GM18511 (cell line): ENCODE data around the gene FLRT2.

ENCODE experiments used
- ATAC-seq: cut with Tn5 transposase; IDR thresholded peaks from one replicate; pipeline ENCODE4 v1.9.1; 2021; ENCODE audit warnings: mild to moderate bottlenecking, moderate library complexity; ENCODE audit not compliant: unreplicated experiment

The FLRT2 gene

DNA sequence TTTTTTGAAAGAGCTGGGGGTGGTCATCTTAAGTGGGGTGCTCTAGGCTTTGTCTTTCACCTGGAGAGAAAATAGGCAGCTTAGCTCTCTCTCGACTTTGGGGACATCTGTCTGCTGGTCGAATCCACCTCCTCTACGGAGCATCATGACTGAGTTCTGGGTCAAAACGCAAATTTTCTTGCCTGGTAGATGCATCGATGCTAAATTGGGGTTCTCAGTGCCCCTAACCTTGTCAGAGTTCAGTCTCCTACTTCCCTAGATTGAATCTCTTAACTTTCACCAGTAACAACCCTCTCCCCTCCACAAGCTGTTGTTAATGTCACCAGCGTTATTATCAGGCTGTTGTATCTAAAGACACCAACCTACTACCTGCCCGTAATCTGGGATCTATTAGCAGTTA, 682 bp downstream of the FLRT2 start:
- ATAC-seq: no peak

DNA sequence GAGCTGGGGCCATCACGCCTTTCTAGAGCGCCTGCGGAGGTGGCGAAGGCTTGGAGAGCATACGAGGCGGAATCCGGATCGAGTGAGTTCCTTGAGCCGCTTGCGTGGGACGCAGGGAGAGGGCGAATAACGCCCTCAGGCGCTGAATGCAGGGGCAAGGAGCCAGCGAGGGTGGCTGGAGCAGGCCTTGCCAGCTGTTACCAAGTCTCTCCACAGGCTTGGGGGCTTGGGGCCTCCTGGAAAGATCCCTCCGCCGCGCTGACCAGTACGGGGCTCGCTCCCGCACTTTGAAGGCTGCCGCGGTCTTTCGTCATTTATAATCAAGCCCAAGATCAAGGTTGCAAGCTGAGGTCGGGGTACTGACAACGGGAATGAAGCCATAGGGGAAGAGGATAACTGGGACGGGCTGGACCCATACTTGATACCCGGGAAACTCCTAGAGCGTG, 1.2 kb downstream of the FLRT2 start:
- no peak for ATAC-seq

DNA sequence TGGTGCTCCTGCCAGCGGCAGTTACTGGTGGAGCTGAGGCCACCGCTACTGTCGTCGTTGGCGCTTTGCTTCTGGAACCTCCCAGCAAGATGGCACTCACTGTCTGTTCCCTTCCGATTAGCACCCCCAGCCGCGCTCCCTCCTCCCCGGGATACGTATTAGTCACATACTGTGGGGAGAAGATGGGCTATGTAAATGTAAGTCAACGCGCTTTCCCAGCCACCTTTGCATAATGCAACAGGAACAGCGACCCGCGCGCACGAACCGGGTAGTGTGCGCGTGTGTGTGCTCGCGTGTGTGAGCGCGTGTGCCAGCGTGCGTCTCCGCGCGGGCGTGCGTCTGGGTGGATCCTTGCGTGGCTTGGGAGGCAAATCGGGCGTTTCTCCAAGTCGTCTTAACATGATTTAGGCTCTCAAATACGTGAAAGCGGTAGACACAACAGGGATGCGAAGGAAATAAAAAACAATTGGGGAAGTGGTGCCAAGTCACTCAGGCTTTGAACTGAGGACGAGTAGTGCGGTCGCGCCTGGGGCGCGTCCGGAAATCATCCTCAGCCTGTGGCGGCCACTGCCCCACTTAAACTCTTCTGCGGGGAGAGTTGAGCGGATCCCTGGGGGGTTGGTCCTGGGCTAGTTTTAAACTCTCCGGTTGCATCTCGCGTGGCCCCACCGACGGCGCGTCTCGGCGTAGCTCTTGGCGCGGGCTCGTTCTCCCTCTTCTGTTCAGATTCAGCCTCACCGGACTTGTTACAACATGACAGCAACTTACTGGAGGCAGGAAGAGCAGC, 1.8 kb downstream of the FLRT2 start:
- ATAC-seq: no peak

DNA sequence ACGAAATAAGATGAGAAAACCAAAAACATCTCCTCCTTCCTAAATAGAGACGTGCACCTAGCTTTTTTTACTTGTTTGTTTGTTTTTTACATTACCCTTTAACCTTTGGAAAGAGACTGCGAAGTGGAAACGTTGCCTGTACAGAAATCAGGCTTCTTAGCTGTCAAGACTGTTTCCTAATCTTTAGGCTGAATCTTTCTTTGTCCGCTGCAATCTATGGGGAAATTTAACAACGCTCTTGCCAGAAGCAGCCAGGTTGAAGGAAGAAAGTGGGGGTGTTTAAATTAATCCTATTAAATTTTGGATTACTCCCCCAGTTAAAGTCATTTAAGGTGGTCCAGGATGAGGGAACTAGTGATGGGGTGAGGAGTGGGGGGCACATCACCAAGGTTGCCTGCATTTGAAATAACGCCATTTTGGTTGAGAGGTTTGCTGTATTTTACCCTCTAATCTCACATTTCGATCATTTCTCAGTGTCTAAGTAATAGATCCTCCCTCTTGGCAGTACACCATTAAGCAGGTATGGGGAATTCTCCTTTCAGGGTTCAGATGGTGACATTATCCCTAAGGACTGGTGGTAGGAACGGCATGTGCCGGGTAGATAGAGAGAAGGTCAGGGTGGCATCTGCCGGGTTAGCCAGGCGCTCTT, 2.6 kb downstream of the FLRT2 start:
- no peak for ATAC-seq

DNA sequence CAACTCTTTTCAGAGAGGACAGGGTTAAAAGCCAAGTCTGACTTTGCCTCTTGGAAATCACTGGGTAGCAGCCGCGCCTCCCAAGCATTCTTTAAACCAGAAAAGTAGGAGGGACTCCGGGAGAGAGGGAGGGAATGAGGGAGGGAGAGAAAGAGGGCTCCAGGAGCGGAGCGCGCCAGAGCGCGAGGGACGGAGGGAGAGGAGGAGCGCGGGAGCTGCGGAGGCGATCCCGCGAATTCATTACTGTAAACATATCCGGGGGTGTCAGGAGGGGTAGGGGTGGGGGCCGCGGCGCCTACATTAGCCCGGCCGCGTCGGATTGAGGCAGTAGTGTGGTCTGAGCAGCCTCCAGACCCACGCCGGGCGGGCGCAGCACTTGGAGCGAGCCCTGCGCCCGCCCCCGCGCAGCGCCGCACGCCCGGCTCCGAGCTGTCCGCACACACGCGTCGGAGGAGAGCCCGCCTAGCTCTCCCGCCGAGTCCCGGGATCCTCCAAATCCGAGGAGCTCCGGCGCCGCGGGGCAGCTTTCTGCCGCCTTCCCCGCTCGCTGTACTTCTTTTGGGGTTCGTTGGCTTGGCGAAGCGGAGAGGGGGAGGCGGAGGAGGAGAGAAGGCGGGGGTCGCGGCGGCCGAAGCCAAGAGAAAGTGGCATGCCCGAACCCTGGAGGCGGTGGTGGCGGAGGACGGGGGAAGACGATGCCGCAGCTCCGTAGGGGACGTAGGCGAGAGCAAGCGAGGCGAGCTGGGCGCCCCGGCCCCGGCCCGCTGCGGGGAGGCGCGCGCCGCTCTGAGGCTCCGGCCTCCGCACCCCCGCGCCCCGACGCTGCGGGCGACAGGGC, 3.3 kb downstream of the FLRT2 start:
- no peak for ATAC-seq

DNA sequence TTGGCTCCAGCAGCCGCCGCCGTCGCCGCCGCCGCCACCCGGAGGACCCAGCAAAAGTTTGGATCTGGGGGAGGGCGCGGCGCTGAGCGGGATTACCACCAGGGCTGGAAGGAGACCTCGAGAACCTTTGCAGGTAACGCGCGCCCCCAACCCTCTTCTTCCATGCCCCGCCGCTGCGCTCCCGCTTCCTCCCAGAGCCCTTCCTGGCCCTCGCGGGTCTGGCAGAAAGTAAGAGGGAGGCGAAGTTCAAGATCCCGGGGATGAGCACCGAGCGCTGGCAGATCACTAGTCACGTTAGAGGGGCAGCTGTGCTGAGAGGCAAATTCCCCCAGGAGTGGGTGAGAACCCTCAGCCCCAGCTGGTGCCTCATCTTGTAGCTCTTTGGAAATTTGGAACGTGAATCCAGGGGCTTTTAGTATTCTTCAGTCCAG, 3.9 kb downstream of the FLRT2 start:
- no peak for ATAC-seq

DNA sequence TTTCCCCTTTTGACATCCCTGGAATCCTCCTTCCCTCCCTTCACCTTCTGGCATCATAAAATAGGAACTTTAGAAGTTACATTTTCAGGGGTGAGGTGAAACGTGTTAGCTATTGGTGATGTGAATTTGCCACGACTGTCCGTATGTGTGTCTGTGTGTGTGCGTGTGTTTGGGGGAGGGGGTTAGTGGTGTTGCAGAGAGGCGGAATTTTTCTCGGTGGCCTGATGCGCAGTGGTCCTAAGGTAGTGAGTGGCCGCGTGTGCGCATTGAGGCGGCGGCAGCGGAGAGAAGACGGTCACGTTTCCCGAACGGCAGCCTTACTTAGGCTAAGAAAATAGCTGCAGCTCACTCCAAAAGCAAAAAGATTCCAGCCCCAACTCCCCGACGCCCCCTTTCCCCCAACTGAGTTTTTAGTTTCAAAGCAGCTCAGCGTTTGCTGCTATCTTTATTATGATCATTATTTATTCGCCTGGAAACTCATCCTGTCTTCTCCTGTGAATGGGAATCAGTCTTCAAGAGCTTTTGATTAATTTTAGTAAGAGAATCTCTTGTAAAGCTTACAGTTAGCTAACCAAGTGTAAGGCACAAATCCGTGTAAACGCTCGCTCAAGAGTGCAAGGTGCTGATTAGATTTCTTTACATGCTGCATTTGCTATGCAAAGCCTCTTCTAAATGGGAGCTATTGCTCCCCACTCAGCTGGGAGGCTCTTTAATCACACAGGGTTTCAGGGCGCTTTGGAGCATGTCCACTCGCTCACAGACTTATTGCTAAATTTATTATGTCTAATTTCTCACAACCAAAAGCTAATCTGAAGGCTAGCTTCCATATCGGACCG, 4.7 kb downstream of the FLRT2 start:
- ATAC-seq: no peak

DNA sequence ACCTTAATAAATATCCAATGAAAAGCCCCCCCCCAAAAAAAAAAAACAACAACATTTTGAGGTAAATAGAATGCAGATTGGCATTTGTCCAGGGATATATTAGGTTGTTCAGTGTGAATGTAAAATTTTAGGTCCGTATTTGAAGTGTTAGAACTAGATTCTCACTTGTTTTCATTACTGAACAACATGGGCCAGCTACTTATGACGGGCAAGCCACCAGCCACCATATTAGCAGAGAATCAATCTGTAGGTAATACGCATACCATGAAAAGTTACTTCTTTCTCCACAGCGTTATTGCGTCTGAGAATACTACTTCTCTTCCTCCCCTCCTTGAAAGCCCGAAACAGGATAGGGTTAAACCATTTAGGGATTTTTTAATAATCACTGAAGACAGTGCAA, 5.4 kb downstream of the FLRT2 start:
- ATAC-seq: no peak

DNA sequence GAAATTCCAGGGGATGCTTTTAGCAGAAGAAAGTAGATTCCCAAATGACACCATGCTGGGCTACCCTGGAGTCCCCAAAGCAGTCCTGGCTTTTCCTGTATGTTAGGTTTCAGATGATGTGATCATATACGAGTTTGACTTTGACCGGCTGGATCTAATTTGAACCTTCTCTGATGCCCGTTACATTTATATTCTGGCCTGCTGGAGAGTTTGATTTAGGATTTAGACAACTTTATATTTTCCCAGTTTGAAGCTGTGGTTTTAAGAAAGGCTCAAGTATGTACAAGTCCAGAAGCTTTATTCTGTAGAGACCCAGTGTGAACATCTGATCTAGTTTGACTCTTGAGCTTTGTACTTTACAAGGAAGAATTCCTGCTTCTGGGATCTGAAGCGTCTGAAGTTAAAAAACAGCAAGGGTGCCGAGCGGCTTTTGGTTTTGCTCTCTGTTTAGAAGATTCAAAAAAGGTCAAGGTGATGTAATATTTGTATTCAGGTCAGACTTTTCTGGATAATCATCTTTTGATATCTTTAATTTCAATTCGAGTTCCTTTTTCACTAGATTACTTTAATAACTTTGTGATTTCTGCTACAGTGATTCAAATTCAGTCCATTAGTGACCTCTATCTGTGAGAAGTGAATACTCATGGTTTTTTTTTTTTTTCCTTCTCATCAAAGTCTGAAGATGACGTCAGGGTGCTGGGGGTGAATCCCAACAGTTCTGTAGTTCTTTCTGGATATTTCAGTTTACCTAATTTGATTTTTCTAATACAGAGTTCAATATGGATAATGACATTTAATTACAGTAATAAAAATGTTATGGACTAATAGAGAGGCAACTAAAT, 6.3 kb downstream of the FLRT2 start:
- no peak for ATAC-seq

DNA sequence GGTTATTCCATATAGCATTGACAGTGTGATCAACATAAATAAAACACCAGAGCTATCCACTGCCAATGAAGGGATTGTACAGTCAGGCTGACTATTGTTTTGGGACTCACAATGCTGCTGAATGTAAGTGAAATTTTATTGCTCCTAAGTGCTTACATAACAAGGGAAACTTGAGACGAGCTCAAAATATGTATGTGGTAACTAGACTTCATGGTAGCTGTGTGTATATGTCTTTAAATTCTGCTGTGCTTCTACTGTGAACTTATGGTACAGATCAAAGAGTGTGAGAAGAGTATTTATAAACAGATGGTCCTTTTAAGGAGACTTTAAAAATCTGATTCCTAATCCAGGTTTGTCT, 6.9 kb downstream of the FLRT2 start:
- ATAC-seq: no peak

DNA sequence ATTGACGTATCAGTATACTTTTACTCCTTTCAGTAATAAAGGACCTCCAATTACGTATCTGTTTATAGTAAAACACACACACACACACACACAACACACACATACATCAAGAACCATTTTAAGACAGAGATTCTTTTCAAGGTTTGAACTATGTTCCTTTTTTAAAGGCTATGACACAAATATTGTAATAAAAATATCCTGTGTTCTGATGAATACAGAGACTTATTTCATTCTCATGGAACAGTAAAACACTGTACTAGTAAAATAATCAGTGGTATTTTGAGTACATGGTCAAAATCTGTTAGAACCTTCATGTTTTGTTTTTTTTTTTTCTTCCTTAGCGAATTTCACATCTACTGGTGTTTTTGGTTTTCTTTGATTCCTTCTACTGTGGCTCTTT, 7.6 kb downstream of the FLRT2 start:
- no peak for ATAC-seq

DNA sequence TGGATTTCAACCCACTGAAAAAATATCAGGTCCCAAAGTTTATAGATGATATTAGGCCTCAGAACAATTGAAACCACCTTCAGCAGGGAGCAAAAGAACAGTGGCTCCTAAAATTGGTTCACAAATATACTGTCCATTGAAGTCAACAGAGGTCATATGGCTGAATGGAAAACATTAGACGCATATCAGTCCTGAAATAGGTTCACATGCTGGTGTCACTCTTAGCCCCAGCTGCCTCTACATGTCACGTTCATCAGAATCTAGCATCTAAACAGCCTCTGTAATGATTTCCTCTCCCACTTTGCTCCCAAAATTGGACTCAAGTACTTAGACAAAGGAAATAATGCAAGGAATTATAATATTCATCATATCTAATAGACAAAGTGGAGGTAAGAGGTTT, 8.7 kb downstream of the FLRT2 start:
- ATAC-seq: no peak

DNA sequence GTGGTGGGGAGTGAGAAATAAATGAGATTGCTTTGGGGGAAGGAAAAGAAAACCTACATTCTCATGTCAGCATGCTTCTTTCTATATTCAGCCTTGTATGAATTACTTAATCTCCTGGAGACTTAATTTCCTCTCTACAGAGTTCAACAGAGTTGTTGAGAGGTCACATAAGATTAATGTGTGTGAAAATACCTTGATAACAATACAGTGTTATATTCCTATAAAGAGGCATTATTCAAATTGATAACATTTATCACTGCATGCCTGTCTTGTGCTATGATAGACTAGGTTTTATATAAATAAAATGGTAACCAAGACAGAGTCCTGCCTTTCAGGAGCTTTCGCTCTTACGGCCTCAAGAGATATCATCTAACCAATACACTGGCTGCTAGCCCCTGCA, 9.6 kb downstream of the FLRT2 start:
- no peak for ATAC-seq

DNA sequence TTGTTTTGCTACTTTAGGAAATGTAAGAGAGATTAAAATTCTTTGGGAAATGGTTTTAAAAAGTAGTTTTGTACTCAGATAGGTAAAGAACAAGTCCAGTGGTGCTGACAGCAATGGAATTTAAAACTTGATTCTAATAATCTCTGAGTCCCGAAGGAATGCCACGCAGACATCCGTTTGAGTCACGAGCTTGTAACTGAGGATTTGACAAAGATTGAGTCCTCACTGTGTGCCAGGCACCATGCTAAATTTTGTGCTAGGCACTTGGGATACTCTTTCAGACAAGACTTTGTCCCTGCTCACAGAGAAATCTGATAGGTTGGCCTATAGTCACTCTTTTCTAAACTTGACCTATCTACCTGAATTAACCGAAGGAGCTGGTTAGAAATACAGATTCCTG, 12.7 kb downstream of the FLRT2 start:
- no peak for ATAC-seq

DNA sequence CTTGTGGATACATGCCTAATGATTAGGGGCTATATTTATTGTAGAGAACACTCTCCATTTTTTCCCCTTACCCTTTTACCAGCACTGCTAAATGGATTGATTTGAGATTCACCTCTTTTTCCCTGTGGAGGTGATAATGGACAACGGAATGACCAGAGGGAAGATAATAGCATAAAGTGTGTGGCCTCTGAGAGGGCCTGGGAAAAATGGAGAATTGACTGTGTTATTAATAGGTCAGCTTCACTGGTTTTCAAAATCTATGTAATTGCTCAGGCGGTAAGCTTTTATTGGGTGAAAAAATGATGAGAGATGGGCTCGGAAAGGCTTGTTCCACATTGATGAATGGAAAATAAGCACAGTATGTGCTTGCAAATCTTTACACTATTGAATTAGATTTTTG, 15.8 kb downstream of the FLRT2 start:
- ATAC-seq: no peak

DNA sequence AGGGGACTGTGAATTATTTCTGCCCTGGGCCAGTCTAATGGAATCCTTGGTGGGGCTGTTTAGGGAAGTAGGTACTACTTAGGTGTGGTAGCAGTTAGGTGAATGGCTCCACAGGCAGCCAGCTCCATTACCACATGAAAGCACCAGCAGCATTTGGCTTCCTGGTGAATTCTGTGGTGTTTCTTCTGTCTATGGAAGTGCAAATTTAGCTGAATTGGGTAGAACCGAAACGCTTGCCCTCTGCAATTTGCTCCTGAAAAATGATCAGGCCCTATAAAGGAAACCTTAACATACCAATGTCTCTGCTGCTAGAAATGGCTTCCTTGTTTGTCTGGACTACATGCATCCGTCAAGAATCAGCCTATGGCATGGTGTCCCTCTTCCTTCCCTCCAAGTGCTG, 16.4 kb downstream of the FLRT2 start:
- ATAC-seq: no peak

DNA sequence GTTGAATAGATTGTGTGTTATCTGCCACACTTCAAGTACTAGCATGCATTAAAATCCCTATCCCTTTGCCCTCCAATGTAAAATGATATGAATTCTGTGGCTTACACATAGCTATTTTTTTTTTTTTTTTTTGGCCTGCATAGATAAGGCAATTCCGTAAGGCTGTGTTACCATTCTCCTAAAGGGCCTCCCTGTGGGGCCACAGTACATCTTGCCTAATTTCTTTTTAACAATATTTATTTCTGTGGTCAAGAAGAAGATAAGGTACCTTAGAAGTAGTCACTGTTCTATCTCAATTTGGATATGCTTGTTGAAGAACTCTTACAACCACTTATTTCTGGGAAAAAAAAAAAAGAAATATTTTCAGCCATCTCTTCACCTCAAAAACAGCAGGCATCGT, 19.8 kb downstream of the FLRT2 start:
- ATAC-seq: no peak

DNA sequence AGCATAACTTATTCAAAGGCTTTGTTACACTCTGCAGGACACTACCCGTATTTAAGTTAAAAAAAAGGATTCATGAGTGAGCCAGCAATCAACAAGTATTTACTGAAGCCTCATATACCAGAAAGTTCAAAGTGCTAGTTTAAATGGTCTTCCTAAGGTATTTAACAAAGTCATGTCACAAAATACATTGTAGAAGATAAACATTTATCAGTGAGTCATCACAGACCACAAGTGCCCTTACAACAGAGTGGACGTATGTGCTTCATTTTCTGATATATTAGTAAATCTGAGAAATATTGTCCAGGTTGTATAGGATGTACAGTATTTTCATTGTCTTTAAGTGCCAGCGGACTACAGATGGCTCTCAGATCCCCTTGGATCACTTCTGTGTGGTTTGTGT, 24.2 kb downstream of the FLRT2 start:
- no peak for ATAC-seq

DNA sequence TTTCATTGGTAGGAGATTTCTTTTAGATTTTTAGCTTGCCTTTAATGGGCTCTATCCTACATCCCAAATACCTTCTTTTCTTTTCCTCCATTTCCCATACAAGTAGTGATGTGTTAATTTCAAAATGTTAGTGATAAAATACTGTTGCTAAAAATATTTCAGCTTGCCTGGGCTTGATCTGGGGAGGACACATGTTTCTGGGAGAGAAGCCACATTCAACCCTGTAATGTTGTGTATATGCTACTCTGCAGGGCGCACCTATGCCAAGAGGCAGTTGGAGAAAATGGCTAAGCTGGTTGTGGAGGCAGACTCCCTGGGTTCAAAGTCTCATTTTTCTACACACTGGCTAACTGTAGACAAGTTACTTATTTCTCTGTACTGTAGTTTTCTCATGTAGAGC, 26.3 kb downstream of the FLRT2 start:
- ATAC-seq: no peak

DNA sequence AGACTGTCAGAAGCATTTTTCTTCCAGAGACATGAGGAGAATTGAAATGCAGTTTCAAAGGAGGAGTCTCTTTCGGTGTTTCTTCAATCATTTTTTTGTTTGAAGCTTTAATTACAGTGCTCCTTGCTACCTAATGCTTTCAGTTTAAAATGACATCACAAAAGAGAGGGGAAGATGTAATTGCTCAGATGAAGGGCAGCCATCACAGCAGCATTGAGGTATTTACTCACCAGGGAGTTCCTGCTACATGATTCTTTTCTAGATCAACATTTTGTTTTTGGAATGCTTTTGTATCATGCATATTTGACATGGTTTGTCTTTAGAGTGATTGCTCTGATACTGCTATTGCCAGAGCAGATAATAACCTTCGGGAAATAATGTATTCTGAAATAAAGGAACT, 28.6 kb downstream of the FLRT2 start:
- ATAC-seq: no peak
